C4-2B (cell line): ENCODE results near the gene BABAM2.

ENCODE experiments used
- CTCF ChIP-seq: fragments of 450-650 bp; conservative IDR thresholded peaks from 2 replicates; pipeline ENCODE4 v1.5.1; 2017; ENCODE audit warnings: mild to moderate bottlenecking
- ZFX ChIP-seq: fragments of 450-650 bp; IDR thresholded peaks from 2 replicates; pipeline ENCODE4 v1.6.1; 2017

GRCh38 chr2:28148566-28148965 is 258.0 kb downstream of the BABAM2 start:
- no peak for TF ChIP-seq CTCF
- no peak for TF ChIP-seq ZFX
